Gastroesophageal sphincter (tissue), 3 donors: ENCODE measurements around the gene KRT31.

Experiments
- CTCF ChIP-seq, 4 experiments: fragments of 200-600 bp in 2 of 4; fragments of 450-650 bp in 2 of 4; sonication (generic) in 1 of 4; IDR thresholded peaks; one replicate each; pipeline ENCODE4 v1.5.1; 2017 to 2019; ENCODE audit warnings: antibody characterized with exemption in 4 of 4, mild to moderate bottlenecking in 2 of 4, moderate library complexity in 2 of 4
- EP300 ChIP-seq: sonication (generic); formaldehyde crosslinking; IDR thresholded peaks from one replicate; pipeline ENCODE4 v1.6.1; 2017; ENCODE audit warnings: antibody characterized with exemption, mild to moderate bottlenecking
- POLR2A ChIP-seq, 2 donors: fragments of 450-650 bp; IDR thresholded peaks; one replicate each; pipeline ENCODE4 v1.6.1; 2017; ENCODE audit warnings: antibody characterized with exemption in 2 of 2, mild to moderate bottlenecking in 2 of 2, moderate library complexity in 1 of 2
- POLR2AphosphoS5 ChIP-seq: sonication (generic); formaldehyde crosslinking; IDR thresholded peaks from one replicate; pipeline ENCODE4 v1.6.1; 2017; ENCODE audit warnings: antibody characterized with exemption

- TF ChIP-seq CTCF (IDR thresholded peaks at IDR 0.05): no peak
- no peak for TF ChIP-seq POLR2AphosphoS5
- TF ChIP-seq POLR2A (IDR thresholded peaks at IDR 0.05): no peak
- TF ChIP-seq EP300: no peak
These were observed 47.2 kb upstream of the KRT31 start for GRCh38 chr17:41444640-41445039.
